ENCODE data around the gene FANCB.

- TF ChIP-seq CTCF (IDR thresholded peaks at IDR 0.05; ENCODE audit: low read length) (no peak), EZH2phosphoT487 (IDR thresholded peaks at IDR 0.05; ENCODE audit: low read length) (no peak)
Observed at GRCh38 chrX:14897042-14897441, 24.2 kb upstream of the FANCB start.

Measured in MM.1S (cell line).